NCI-H1417 (cell line): ENCODE data around the gene FGD6.
"Not testable (repeated sequence)": the region's sequence is repeated elsewhere in the genome, so short reads cannot be mapped to it uniquely, and the experiment has no call there.

Experiments
- DNase-seq, 3 experiments: peaks; one replicate each; lab custom pipeline; 2025; lab: John Stamatoyannopoulos, UW

Gene FGD6

DNA sequence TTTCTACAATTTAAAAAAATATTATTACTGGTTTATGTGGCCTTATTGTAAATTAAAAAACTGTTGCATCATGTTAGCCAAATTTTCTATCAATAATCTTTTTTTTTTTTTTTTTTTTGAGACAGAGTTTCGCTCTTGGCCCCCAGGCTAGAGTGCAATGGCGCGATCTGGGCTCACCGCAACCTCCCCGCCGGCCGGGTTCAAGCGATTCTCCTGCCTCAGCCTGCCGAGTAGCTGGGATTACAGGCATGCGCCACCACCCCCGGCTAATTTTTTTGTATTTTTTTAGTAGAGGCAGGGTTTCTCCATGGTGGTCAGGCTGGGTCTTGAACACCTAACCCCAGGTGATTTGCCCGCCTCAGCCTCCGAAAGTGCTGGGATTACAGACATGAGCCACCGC, 16.9 kb upstream of the FGD6 start:
- DNase-seq, result not testable (repeated sequence)

DNA sequence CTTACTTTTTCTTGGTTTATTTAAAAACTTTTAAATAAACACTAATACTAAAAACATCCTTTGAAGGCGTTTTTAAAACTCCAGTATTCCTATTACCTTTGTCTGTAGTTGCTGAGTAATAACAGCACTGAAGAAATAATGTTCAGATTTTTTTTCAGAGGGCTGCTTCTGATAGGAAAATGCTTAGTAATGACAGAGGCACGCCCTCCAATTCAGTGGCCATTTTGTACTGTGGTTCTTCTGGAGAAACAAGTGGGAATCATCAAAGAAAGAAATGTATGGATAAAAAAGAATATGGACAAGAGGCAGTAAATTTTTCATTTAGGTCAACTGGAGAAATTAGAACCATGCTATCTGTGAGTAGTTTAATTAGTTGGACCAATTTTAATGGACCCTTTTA, 13.9 kb upstream of the FGD6 start:
- DNase-seq, result no peak

DNA sequence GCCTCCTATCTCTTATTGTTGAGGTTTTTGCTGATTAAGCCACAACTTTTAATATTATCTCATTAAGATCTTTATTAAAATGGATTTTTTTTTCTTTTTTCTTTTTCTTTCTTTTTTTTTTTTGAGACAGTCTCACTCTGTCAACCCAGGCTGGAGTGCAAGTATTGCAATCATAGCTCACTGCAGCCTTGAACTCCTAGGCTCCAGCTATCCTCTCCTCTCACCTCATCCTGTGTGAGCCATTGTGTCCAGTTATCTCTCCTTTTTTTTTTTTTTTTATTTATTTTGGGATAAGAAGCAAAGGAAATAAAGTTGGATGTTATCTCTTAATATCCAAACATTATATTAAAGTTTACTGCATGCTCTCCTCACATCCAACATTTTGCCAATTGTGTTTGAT, 13.0 kb upstream of the FGD6 start:
- no peak for DNase-seq

DNA sequence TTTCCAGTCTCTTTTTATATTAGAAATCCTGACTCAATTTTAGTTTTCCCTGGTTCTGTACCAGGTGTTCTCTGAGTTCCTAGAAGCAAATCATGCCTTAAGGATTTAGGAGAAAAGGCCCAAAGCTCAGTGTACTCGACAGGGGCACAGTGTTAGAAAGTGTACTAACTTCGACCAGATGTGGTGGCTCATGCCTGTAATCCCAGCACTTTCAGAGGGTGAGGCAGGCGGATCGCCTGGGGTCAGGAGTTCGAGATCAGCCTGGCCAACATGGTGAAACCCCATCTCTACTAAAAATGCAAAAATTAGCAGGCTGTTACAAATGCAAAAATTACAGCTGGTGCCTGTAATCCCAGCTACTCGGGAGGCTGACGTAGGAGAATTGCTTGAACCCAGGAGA, 12.4 kb upstream of the FGD6 start:
- no peak for DNase-seq

DNA sequence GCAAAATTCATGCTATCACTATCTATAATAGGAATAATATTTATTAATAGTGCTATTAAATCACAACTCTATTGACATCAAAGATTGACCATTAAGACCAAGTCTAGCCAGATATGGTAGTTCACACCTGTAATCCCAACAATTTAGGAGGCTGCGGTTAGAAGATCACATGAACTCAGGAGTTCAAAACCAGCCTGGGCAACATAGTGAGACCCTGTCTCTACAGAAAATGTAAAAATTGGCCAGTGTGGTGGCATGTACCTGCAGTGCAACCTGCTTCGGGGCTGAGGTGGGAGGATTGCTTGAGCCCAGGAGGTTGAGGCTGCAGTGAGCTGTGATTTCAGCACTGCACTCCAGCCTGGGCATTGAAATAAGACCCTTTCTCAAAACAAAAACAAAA, 11.3 kb upstream of the FGD6 start:
- no peak for DNase-seq

DNA sequence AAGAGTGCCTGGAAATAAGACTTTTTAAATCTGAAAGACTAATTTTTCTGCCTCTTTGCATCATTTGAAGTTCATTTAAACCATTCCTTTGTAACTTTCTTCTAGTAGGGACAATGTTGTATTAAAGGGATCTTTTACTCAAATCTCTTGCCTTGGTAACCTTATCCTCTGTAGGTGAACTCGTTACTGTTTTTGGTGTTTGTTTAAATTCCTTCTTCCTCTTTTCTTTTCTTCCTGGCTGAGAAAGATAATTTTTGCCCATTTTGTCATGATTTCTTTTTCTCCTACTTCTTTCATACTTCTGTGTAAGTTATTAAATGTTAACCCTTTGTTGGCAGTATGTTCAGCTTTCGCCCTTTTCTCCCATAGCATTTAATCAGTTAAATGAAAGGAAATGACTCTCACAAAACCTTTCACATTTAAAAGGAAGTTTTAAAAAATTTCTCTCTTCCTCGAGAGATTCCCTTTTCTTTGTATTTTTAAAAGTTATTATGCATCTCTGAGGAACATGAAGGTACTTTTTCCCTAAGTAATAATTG, 10.6 kb upstream of the FGD6 start:
- DNase-seq, result no peak

DNA sequence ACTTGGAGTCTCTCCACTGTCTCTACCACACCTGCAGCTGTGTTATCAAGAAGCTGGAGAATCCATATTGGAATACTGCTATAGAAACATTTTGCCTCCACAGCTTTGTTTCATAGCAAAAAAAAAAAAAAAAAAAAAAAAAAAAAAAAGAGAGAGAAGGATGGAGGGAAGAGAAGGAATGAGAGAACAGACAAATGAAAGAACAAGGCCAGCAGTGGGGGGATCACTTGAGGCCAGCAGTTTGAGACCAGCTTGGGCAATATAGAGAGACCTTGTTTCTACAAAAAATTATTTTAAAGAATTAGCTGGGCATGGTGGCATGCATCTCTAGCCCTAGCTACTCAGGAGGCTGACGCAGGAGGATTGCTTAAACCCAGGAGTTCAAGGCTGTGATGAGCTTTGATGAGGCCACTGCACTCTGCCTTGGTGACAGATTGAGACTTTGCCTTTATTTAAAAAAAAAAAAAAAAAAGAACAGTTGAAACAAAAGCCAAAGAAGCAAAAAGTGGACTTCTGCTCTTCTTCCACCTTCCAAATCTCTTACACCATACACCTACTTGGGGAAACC, 8.5 kb upstream of the FGD6 start:
- no peak for DNase-seq

DNA sequence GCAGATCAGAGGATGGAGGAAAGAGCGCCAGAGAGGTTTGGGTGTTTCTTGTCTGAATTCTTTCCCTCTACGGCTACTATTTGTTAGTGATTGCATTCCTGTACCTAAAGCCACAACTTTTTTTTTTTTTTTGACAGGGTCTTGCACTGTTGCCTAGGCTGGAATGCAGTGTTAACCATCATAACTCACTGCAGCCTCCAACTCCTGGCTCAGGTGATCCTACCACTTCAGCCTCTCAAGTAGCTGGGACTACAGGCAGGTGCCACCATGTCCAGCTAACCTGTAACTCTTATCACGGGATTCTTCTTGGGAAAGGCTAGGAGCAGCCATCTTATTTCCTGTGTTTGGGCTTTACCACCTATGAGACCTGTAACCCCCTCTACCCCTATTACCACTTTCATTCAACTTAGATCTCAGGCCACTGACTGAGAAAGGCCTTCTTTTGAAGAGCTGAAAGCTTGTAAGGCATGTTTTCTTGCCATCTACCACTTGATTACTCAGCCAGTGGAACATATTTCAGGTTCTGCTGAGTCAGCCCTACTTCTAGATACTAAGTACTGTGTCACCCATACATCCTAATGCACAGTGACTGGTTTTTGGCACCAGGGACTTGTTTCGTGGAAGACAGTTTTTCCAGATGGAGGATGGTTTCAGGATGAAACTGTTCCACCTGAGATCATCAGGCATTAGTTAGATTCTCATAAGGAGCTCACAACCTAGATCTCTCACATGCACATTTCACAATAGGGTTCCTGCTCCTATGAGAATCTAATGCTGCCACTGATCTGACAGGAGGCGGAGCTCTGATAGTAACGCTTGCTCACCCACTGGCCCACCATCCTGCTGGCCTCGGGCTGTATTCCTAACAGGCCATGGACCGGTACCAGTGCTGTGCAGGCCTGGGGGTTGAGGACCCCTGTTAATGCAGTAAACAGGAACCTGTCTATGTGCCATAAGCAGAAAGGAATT, 7.2 kb upstream of the FGD6 start:
- no peak for DNase-seq

DNA sequence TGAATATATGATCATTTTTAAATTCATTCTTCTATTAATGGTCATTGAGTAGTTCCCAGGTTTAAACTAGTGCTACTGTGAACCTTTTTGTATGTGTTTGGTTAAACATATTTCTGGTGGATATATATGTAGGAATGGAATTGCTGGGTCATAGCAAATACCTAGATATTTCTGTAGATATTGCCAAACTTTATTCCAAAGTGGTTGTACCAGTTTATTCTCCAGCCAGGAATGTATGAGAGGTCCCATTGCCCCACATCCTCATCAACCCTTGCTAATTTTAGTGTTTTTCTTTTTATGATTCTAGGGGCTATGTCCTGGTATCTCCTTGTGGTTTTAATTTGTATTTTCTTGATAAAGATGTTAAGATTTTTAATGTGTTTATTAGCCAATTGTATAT, 3.5 kb upstream of the FGD6 start:
- no peak for DNase-seq

DNA sequence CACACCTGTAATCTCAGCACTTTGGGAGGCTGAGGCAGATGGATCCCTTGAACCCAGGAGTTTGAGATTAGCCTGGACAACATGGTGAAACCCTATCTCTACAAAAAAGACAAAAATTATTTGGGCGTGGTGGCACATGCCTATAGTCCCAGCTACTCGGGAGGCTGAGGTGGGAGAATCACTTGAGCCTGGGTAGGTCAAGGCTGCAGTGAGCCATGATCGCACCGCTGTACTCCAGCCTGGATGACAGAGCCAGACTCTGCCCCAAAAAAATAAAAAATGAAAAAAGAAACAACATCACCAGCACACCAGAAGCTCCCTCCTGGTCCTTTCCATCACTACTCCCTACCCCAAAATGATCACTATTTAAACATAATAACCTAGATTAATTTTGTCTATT, 2.9 kb upstream of the FGD6 start:
- no peak for DNase-seq

DNA sequence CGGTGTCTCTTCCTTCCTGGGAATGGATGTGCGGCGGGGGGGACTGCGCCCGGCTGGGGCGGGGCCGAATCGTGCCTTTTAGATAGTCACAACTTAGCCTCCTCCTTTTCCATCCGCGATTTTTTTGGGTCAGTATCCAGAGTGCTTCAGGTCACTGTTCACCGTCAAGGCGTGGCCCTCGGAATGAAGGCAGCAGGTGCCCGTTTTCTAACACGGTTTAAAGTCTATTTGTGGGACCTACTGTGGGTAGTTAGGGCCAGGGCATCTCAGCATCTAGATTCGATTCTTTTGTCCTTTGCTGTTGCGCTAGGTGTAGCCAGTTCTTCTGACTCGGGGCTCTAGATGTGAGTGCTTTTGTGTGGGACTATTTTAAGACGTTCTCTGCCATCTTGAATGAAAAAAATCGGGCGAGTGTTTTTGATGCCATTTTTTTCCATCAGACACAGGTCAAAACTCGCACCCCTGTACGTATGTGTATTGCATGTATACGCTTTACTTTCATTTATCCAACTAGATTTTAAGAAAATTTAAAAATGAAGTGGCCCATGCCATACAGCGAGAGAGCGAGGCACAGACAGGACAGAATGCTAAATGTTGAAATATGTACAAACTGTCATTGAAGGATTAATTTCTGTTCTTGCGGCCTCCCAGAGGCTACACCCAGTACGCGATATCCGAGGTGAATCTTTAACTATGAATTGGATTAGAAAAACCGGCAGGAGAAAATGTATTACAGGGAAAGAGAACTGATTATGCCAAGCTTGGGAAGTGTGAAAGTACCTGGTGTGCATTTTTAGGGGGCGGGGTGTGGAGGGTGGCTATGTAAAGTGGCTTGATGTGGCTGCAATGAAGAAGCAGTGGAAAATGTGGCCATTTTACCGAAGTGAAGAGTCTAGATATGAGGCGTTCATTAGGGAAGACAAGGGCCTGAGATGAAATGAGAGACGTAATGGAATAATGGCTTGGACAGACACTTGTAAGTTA, 1.2 kb upstream of the FGD6 start:
- DNase-seq, result peak; percentile 71 to 95 (median 80)

DNA sequence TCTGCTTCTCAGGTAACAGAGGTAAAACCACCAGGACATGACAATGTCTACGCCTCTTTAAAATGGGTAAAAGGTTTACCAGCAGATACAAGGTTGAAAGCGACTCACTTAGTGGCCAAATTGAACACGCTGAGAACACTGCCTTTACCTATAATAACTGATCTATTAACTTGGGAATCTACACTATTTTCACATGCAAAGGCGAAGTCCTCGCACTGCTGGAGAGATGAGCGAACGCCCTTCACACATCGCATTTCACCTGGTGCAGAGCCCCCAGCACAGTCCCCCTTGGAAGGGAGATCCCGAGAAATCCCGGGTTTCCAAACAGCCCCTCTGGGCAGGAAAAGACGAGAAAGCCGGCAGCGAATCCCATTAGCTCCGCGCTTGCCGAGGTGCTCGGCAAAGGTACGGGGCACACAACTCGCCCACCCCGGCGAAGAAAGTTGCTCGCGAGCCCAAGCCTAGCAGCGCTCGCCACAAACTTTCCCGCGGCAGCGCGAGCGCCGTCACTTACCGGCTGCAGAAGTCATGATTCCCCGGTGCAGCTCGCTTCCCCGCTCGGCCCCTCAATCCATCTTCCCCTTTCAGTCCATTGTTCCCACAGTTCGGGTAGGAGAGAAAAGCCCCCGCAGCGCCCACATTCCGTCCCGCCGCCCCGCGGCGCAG, 423 bp downstream of the FGD6 start:
- DNase-seq, result peak in 2 of 3 experiments; percentile 67 to 90

DNA sequence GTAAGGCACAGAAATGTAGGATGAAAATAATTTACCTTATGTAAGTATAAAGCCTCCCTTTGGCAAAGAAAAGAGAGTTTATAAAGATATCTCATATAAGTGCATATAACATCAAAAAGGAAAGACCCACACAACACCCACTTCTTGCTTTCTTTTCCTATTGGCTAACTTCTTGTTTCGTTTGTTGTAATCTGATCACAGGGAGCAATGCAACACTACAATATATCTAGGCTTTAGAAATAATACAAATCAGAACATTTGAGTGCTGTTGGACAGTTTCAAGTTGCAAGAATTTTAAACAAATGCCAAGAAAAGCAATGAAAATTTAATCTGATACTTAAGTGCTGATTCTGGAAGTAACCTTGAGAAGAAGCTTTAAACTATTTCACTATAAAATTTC, 1.3 kb downstream of the FGD6 start:
- peak in 2 of 3 experiments; percentile 22 to 54 for DNase-seq

DNA sequence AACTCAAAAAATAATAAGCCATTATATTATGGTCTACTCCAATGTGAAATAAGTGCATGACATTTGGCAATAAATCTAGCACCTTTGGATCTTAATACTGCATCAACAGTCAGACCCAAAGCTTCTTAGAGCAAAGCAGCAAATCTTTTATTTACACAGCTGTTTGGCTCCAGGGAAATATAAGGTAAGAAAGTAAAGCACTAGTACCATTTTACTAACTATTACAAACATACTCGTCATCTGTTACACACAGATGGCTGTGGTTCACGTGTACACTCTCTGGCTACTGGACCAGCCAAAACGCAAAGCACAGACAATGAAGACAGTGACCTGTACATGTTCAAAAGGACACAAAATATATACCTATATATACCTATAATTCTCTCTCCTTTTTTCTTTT, 2.8 kb downstream of the FGD6 start:
- peak in 1 of 3 experiments; percentile 71 for DNase-seq

DNA sequence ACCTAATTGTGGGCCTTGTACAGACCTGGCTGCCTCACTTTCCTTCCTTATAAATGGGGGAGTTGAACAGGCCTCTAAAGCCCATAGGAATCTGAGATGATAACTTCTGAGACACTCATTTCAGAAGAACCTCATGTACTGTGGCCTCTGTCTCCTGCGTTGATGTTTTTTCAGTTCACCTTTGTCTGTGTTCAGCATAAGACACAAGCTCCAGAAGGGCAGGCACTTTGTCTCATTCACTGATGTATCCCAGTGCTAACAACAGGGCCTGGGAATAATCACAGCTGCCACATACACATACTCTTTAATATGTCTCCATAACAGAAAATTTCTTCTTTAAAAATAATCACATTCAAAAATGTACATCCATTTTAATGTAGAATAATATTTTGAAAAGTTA, 3.3 kb downstream of the FGD6 start:
- DNase-seq, result peak in 2 of 3 experiments; percentile 31 to 55

DNA sequence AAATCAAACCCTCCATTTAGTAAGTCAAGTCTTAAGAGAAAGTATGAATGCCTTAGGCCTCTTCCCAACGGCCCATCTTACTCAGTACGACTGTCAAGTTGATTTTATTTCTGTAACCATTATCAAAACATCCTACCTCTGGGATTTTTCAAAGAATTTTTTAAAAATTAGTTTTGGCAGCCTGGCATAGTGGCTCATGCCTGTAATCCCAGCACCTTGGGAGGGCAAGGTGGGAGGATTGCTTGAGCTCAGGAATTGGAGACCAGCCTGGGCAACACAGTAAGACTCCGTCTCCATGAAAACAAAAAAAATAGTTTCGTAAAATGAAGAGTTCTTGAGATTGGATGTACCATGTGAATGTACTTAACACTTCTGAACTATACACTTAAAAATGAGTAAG, 4.1 kb downstream of the FGD6 start:
- DNase-seq, result no peak

DNA sequence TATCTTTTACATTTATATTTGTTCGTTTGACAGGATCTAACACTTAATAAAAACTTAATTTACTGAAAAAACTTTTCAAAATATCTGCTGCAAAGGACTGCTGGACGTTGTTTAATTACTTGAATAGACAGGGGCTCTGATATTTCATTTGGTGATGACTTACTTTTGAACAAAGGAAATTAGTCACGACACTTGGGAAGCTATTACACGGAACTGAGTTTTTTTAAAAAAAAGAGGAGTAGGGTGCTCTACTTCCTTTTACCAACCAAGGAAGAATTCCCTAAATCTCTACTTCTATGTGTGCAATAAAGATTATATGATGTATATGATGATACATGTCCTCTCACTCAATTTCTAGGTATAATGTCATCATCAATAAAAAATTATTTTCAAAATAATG, 4.7 kb downstream of the FGD6 start:
- DNase-seq, result no peak

DNA sequence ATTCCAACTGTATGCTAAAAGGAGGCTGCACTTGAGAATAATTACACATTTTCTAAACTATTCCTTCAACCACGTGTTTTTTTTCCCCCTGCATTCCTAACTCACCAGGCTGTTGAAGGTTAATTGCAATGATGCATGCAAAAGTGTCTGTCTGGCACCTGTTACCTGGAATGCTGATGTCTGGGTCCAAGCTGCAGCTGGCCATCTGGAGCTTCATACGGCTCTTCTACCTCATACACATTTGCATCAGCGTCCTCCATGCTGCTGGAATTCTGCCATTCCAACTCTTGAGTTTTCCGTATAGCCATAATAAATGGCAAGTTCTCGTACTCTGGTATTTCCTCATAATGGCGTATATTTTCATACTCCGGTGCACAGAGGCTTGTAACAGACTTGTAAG, 8.6 kb downstream of the FGD6 start:
- DNase-seq, result peak in 2 of 3 experiments; percentile 52 to 91

DNA sequence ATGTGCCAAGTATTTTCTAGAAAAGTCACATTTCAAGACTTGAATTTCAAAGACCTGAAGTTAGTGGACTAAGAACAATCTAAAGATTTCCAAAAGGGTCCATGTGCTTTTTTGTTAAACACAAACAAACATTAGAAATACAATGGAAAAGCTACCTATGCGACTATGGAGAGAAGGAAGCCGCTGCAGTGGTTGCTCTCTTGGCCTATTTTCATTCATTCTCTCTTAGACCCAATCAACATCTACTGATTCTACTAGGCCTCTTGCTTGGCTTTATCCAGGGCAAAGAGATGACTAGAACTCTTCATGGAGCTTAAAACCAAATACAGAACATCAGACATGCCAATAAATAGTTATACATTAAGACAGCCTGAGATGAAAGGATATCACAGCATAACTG, 9.9 kb downstream of the FGD6 start:
- DNase-seq, result no peak

DNA sequence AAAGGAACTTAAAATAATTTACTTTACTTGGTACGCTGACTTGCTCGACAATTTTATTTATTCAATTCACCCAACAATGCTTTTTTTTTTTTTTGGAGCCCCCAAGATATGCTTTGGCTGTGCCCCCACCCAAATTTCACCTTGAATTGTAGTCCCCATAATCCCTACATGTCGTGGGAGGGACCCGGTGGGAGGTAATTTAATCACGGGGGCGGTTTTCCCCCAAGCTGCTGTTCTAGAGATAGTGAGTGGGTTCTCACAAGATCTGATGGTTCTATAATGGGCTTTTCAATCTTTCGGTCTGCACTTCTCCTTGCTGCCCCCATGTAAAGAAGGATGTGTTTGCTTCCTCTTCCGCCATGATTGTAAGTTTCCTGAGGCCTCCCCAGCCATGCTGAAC, 10.4 kb downstream of the FGD6 start:
- DNase-seq, result no peak

DNA sequence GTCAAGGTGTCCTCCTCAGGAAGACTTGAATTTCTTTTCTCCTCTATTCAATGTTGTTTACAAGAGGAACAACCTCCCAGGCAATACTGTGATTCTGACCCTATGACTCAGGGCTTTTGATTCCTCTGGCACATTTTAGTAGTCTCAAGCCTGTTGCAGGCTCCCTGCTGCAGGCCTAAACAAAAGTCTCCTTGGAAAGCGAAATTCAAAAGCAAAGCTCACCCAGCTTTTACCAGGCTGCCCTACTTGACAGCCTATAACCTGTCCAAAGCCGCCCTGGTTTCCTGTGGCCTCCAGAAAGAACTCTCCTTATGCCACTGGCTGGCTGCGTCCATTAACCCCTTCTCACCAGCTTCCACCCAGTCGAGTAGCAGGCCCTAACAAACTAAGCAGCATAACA, 11.6 kb downstream of the FGD6 start:
- no peak for DNase-seq
